Measurements from ENCODE around the gene SLC6A12. TPM values are rescaled to one million over a fixed set of nuclear protein-coding genes. Genes with fewer than 3 reads are reported as not detected.

SLC6A12 gene
- total and polyA plus RNA-seq, 2 donors (not counting 3 experiments of a cell fraction or from before 2014, with no cell fraction given): not detected

- Histone ChIP-seq H3K36me3 (ENCODE audit: control insufficient read depth in 2 of 2, extremely low read depth in 1 of 2, insufficient read depth in 2 of 2, low read length in 2 of 2) (no peaks in the 10 kb centered on the region), H3K4me2 (ENCODE audit: insufficient read depth, low read length) (no peak overlapping the region), H2AFZ (ENCODE audit: low read depth, low read length) (no peak overlapping the region), H3K27me3 (ENCODE audit: control insufficient read depth in 2 of 2, insufficient read depth in 2 of 2, low read length in 2 of 2) (peaks cover 0 to 4% of the 10 kb centered on the region in 2 experiments), H3K4me1 (ENCODE audit: control insufficient read depth, extremely low read depth, insufficient read depth, low read length) (no peaks in the 10 kb centered on the region), H3K9ac (replicated peaks; ENCODE audit: extremely low read depth, insufficient read depth, low read length) (no peak overlapping the region), H3K79me2 (ENCODE audit: control insufficient read depth, insufficient read depth, low read length) (no peaks in the 10 kb centered on the region), H3K9me3 (replicated peaks; ENCODE audit: control insufficient read depth, insufficient read depth, low read length) (no peaks in the 10 kb centered on the region), H4K20me1 (replicated peaks; ENCODE audit: control insufficient read depth, extremely low read depth, insufficient read depth, low read length) (no peaks in the 10 kb centered on the region), H3K4me3 (replicated peaks in 1 of 3; ENCODE audit: insufficient read depth in 1 of 3, low read depth in 1 of 3, low read length in 3 of 3) (no peak overlapping the region), H3K27ac (ENCODE audit: insufficient read depth, low read depth, low read length) (no peak overlapping the region), H3K9me1 (replicated peaks; ENCODE audit: control insufficient read depth, extremely low read depth, insufficient read depth, low read length) (no peaks in the 10 kb centered on the region)
- dilution Hi-C loops (cut with MboI; ENCODE audit: extremely low pct_ligation_motif_present, low sequenced_read_pairs): no loop called here
- CTCF ChIA-PET: interaction anchor here (1.2 kb wide), 1 partner anchor 12 kb away, joined by 3 read pairs; no protein-coding TSS in a partner anchor
- POLR2A ChIA-PET: no interaction called here
- no peak for DNase-seq (ENCODE audit: low read depth, low spot score)
- TF ChIP-seq POLR2AphosphoS5 (IDR thresholded peaks at IDR 0.05; ENCODE audit: insufficient read depth, low read depth, low read length) (no peak), MYC (IDR thresholded peaks at IDR 0.05; ENCODE audit: low read depth, low read length) (no peak), FOS (IDR thresholded peaks at IDR 0.05; ENCODE audit: borderline replicate concordance, insufficient read depth, low read length) (no peak), JUN (IDR thresholded peaks at IDR 0.05; ENCODE audit: borderline replicate concordance, insufficient read depth, insufficient read length, low read depth) (no peak), CTCF (IDR thresholded peaks at IDR 0.05; ENCODE audit: extremely low read depth in 1 of 2, insufficient read depth in 1 of 2, low read depth in 1 of 2, low read length in 2 of 2) (no peak), POLR2A (IDR thresholded peaks at IDR 0.05; ENCODE audit: low read depth, low read length) (no peak)
- no peak for FAIRE-seq
- BruUV-seq (replicated peaks): no TSS peak
- intact Hi-C loops (cut with micrococcal nuclease): no loop called here
Observed at GRCh38 chr12:164207-164606, 49.8 kb downstream of the SLC6A12 start.

DNA sequence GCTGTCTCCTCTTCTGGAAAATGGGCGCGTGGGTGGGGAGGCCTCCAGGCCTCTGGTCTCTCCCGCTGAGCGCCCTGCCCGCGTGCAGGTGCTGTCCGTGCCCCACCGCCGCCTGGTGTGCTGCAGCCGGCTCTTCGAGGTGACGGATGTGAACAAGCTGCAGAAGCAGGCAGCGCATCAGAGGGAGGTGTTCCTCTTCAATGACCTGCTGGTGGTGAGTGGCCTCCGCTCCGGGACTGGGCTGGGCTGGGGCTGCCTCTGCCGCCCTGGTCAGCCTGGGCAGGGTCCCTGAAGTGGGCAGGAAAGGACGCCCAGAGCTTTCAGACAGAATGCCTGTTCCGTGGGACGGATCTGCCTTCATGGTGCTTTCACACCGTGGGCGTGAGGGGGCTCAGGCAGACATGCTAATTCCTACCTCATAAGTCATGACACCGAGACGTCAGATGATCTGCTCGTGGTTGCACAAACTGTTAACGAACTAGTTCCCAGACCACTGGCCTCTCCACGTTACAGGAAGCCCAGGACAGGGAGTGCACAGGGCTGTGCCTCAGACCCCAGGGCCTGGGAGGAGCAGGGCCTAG, 50.5 kb downstream of the SLC6A12 start:
- H3K4me3 ChIP-seq (replicated peaks in 1 of 3; ENCODE audit: insufficient read depth in 1 of 3, low read depth in 1 of 3, low read length in 3 of 3): no peak overlapping the region
- dilution Hi-C loops (cut with MboI; ENCODE audit: extremely low pct_ligation_motif_present, low sequenced_read_pairs) (no loop called here), intact Hi-C loops (cut with micrococcal nuclease) (no loop called here)
- DNase-seq (ENCODE audit: low read depth, low spot score) (no peak), FAIRE-seq (no peak)
- no peak overlapping the region for H3K27ac ChIP-seq (ENCODE audit: insufficient read depth, low read depth, low read length)
- no peak overlapping the region for H3K9ac ChIP-seq (replicated peaks; ENCODE audit: extremely low read depth, insufficient read depth, low read length)
- H3K36me3 ChIP-seq (ENCODE audit: control insufficient read depth in 2 of 2, extremely low read depth in 1 of 2, insufficient read depth in 2 of 2, low read length in 2 of 2): no peaks in the 10 kb centered on the region
- no peaks in the 10 kb centered on the region for H3K9me3 ChIP-seq (replicated peaks; ENCODE audit: control insufficient read depth, insufficient read depth, low read length)
- TF ChIP-seq MAX (IDR thresholded peaks at IDR 0.05; ENCODE audit: insufficient read depth, insufficient read length) (no peak), POLR2AphosphoS5 (IDR thresholded peaks at IDR 0.05; ENCODE audit: insufficient read depth, low read depth, low read length) (no peak), FOS (IDR thresholded peaks at IDR 0.05; ENCODE audit: borderline replicate concordance, insufficient read depth, low read length) (no peak), POLR2A (IDR thresholded peaks at IDR 0.05; ENCODE audit: low read depth, low read length) (no peak), MYC (IDR thresholded peaks at IDR 0.05; ENCODE audit: low read depth, low read length) (no peak), CTCF (IDR thresholded peaks at IDR 0.05; ENCODE audit: extremely low read depth in 1 of 2, insufficient read depth in 1 of 2, low read depth in 1 of 2, low read length in 2 of 2) (no peak), JUN (IDR thresholded peaks at IDR 0.05; ENCODE audit: borderline replicate concordance, insufficient read depth, insufficient read length, low read depth) (no peak), GATA2 (IDR thresholded peaks at IDR 0.05; ENCODE audit: insufficient read depth, insufficient read length, low read depth, low read length) (no peak), EZH2 (IDR thresholded peaks at IDR 0.05; ENCODE audit: borderline replicate concordance, low read depth, low read length, severe bottlenecking) (no peak)
- no TSS peak for BruUV-seq (replicated peaks)
- no peaks in the 10 kb centered on the region for H3K9me1 ChIP-seq (replicated peaks; ENCODE audit: control insufficient read depth, extremely low read depth, insufficient read depth, low read length)
- H4K20me1 ChIP-seq (replicated peaks; ENCODE audit: control insufficient read depth, extremely low read depth, insufficient read depth, low read length): no peaks in the 10 kb centered on the region
- no peak overlapping the region for H3K4me2 ChIP-seq (ENCODE audit: insufficient read depth, low read length)
- POLR2A ChIA-PET: no interaction called here
- no peak overlapping the region for H2AFZ ChIP-seq (ENCODE audit: low read depth, low read length)
- H3K27me3 ChIP-seq (ENCODE audit: control insufficient read depth in 2 of 2, insufficient read depth in 2 of 2, low read length in 2 of 2): peaks cover 0 to 4% of the 10 kb centered on the region in 2 experiments
- H3K4me1 ChIP-seq (ENCODE audit: control insufficient read depth, extremely low read depth, insufficient read depth, low read length): no peaks in the 10 kb centered on the region
- CTCF ChIA-PET: no interaction called here
- H3K79me2 ChIP-seq (ENCODE audit: control insufficient read depth, insufficient read depth, low read length): no peaks in the 10 kb centered on the region

All from endothelial cell of umbilical vein (primary cell).